SHP77 treated with DMSO at 0.1 percent for 48 hours (cell line): Measurements from ENCODE around the gene EIF3L.

Experiments used
- DNase-seq: peaks from one replicate; lab custom pipeline; 2025; lab: John Stamatoyannopoulos, UW

Gene EIF3L

GRCh38 chr22:37854946-37855345, 5.7 kb downstream of the EIF3L start:
- DNase-seq: no peak

GRCh38 chr22:37855462-37855861, 6.2 kb downstream of the EIF3L start:
- DNase-seq: no peak

GRCh38 chr22:37860796-37861421, 11.7 kb downstream of the EIF3L start:
- no peak for DNase-seq

- DNase-seq: no peak
Observed at GRCh38 chr22:37862570-37863325, 13.5 kb downstream of the EIF3L start.

GRCh38 chr22:37865510-37865909, 16.3 kb downstream of the EIF3L start:
- no peak for DNase-seq

GRCh38 chr22:37870273-37870672, 21.1 kb downstream of the EIF3L start:
- DNase-seq: peak; percentile 1

- no peak for DNase-seq
Observed at GRCh38 chr22:37880668-37881440, 31.6 kb downstream of the EIF3L start.

- DNase-seq: no peak
Observed at GRCh38 chr22:37884420-37884819, 35.2 kb downstream of the EIF3L start.

GRCh38 chr22:37887584-37888378, 38.6 kb downstream of the EIF3L start:
- no peak for DNase-seq

GRCh38 chr22:37891926-37892325, 42.7 kb downstream of the EIF3L start:
- DNase-seq: no peak

- no peak for DNase-seq
Observed at GRCh38 chr22:37892566-37893335, 43.5 kb downstream of the EIF3L start.

- DNase-seq: no peak
Observed at GRCh38 chr22:37893583-37893983, 44.4 kb downstream of the EIF3L start.

- DNase-seq: no peak
Observed at GRCh38 chr22:37894939-37895670, 45.9 kb downstream of the EIF3L start.

GRCh38 chr22:37896181-37896592, 47.0 kb downstream of the EIF3L start:
- no peak for DNase-seq

- no peak for DNase-seq
Observed at GRCh38 chr22:37896939-37897338, 47.7 kb downstream of the EIF3L start.

GRCh38 chr22:37897807-37898206, 48.6 kb downstream of the EIF3L start:
- no peak for DNase-seq

GRCh38 chr22:37898441-37899181, 49.4 kb downstream of the EIF3L start:
- no peak for DNase-seq

- no peak for DNase-seq
Observed at GRCh38 chr22:37904572-37905533, 55.6 kb downstream of the EIF3L start.
